DMS 273 treated with DMSO at 0.1 percent for 48 hours (cell line): ENCODE results near the gene RCCD1.

Experiments used
- DNase-seq: peaks from one replicate; lab custom pipeline; 2025; lab: John Stamatoyannopoulos, UW

The RCCD1 gene

DNA sequence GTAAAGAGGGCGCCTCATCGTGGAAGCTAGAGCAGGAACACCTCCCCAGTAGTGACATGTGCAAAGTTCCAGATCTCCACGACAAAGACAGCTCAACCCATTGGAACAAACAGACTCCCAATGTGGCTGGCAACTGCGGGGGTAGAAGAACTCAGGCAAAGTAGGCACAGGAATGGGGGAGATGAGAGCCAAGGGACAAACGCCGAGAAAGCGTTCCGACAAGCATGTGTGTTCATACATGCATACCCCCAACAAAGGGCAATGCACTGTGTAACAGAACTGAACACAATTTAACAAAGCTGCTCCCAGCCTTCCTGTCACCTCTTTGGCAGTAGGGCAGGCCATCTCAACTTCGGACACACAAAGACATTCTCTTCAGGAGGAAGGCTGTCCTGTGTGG, 11.6 kb downstream of the RCCD1 start:
- DNase-seq, result no peak

GRCh38 chr15:90967206-90967605, 12.5 kb downstream of the RCCD1 start:
- DNase-seq, result no peak

DNA sequence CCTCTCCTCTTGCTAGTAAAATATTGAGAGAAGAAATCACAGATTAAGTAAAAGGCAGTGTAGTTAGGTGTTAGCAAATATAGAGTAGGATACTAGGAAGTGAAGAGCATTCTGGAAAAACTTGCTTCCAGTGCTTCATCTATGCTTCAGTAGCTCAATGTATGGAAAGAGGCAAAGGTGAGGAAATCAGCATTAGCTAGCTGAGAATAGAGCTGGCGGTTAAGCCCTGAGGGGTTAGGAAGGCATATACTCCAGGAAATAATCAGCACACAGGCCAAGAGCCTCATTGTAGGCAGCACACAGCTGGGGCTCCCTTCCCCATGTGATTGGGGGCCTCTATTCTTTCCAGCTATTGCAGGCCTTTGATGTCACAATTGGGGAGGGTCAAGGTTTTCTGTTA, 13.8 kb downstream of the RCCD1 start:
- DNase-seq, result no peak

- DNase-seq, result no peak
These were observed 15.6 kb downstream of the RCCD1 start for GRCh38 chr15:90970274-90970673.

DNA sequence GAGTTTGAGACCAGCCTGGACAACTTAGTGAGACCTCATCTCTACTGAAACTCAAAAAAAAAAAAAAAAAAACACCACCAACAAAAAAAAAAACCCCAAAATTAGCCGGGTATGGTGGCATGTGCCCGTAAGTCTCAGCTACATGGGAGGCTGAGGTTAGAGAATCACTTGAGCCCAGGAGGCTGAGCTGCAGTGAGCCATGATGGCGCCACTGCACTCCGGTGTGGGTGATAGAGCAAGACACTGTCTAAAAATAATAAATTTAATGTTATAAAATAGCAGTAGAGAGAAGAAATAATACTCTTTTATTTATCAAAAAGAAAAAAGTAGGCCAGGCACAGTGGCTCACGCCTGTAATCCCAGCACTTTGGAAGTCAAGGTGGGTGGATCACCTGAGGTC, 17.4 kb downstream of the RCCD1 start:
- DNase-seq, result no peak

GRCh38 chr15:90974216-90974615, 19.5 kb downstream of the RCCD1 start:
- no peak for DNase-seq

DNA sequence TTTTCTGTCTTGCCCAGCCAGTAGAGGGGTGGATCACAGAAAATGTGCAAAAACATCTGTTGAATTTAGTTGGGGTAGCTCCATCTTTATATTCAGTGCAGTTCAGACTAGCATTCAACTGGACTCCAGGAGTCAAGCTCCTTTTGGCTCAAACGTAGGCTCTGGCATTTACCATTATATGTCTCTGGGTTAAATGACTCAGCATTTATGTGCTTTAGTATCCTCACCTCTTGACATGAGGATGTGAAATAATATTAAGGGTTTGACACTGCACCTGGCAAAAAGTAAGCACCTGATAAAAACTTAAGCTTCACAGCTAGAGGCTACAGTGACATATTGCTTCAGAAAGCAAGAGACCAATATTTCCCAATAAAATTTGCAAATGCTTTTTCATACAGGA, 24.9 kb downstream of the RCCD1 start:
- DNase-seq, result no peak

GRCh38 chr15:90981681-90982080, 27.0 kb downstream of the RCCD1 start:
- DNase-seq, result no peak

DNA sequence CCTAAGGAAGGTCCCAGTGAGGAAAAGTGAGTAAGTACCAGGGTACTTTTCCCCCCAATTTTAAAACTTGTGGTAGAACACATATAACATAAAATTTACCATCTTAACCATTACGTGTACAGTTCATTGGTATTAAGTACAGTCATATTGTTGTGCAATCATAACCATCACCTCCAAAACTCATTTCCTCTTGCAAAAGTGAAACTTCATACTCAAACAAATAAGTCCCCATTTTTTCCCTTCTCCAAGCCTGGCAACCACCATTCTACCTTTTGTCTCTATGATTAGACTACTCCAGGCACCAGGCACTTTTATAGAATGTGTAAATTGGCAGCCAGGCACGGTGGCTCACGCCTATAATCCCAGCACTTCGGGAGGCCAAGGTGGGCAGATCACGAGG, 27.5 kb downstream of the RCCD1 start:
- DNase-seq, result no peak

- DNase-seq, result no peak
These were observed 32.3 kb downstream of the RCCD1 start for GRCh38 chr15:90986790-90987507.

DNA sequence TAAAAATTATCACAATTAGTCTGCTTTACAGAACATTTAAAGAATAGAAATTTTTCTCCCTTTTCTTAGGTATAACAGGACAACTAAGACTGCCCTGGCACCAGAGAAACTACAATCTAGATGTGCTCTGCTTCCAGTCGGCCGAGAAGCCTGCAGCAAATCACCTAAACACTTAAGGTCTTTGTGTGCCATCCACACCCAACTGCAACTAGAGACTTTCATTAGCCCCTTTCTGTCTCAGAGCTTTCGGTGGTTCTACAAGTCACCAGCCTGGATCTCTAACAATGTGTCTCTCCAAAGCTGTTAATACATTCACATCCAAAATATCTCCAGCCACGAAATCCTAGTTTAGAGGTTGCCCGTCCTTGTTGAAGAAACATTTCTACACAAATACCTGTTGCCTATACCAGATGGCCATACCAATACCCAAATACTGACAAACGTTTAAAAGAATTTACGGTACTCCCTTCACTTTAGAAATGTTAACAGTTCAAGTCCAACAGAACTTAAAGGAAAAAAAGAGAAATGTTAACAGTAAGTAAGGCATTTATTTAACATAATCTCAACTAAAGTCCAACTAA, 33.0 kb downstream of the RCCD1 start:
- DNase-seq, result no peak

- DNase-seq, result no peak
These were observed 33.6 kb downstream of the RCCD1 start for GRCh38 chr15:90988296-90988695.

- no peak for DNase-seq
These were observed 34.5 kb downstream of the RCCD1 start for GRCh38 chr15:90989040-90989768.

- no peak for DNase-seq
These were observed 35.8 kb downstream of the RCCD1 start for GRCh38 chr15:90990446-90990845.

- DNase-seq, result no peak
These were observed 37.1 kb downstream of the RCCD1 start for GRCh38 chr15:90991587-90992285.

GRCh38 chr15:90994059-90994416, 39.4 kb downstream of the RCCD1 start:
- DNase-seq, result no peak

- peak; percentile 83 for DNase-seq
These were observed 40.0 kb downstream of the RCCD1 start, which contains the start of gene PRC1 for GRCh38 chr15:90994417-90995311. TSS of gene PRC1 (minus strand) at chr15:90994535. CDS start at chr15:90994417, 118 bp downstream.

GRCh38 chr15:90998737-90999136, 44.1 kb downstream of the RCCD1 start:
- DNase-seq, result no peak

GRCh38 chr15:91001209-91001608, 46.5 kb downstream of the RCCD1 start:
- no peak for DNase-seq

- no peak for DNase-seq
These were observed 52.6 kb downstream of the RCCD1 start for GRCh38 chr15:91007266-91007665.
